ENCODE data around the gene ATP6AP1. TPM values are rescaled to one million over a fixed set of nuclear protein-coding genes. Genes with fewer than 3 reads are reported as not detected.
A peak's percentile ranks its signal among the peaks of the same experiment; 100 is the strongest.

ATP6AP1 gene
- total RNA-seq, 1 donor from 2014 or later: 50.1 TPM

DNA sequence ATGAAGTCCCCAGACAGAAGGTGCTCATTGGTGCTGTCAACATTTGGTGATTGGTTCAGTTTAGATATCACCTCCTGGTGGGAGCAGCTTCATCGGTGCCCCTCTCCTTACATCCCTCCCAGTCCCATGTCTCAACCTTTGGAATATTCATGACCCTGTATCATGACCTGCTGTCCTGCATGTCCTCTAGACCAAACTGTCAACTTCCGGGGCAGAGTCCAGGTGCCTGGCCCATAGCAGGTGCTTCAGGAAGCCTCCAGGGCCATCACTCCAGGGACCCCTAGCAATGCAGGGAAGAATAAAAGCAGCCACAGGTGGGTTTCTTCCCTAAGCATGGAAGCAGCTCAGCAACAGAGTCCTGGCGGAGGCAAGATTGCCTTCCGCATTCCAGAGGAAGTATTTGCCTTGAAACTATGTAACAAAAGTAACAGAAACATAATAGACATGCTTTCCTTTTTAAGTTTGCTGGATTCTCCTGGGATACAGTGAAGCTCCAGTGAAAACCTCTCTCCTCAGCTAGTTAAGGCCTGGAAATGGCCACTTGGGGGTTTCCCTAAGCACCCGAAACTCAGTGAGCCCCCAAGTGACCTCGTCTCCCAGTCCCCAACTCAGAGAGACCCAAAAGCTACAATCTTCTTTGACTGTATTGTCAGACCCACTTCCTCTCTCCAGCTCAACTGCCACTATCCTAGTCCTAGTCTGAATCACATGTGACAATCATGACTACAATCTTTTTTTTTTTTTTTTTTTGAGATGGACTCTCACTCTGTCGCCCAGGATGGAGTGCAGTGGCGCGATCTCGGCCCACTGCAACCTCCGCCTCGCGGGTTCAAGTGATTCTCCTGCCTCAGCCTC lies 1.3 kb upstream of the ATP6AP1 start:
- DNase-seq (ENCODE audit: low spot score in 2 of 2): no peak
- no peak for FAIRE-seq

GRCh38 chrX:154429711-154430110 lies 1.2 kb downstream of the ATP6AP1 start:
- no peak for DNase-seq (ENCODE audit: low spot score in 2 of 2)
- FAIRE-seq: no peak

DNA sequence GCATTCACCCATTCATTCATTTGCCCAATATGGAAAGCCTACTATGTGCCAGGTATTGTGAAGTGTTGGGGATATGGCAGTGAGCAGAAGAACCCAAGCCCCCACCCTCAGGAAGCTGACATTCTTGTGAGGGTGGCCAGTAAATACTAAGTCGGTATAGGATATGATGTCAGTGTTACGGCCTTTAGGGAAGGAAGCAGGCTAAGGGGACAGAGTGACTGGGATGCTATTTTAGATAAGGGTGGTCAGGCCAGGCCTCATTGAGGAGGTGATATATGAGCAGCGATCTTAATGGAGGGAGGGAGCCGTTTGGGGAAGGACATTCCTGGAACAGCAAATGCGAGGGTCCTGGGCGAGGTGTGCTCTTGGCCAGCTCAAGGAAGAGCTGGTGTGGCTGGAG lies 2.0 kb downstream of the ATP6AP1 start:
- no peak for DNase-seq (ENCODE audit: low spot score in 2 of 2)
- FAIRE-seq: no peak

GRCh38 chrX:154430916-154431315 lies 2.4 kb downstream of the ATP6AP1 start:
- no peak for FAIRE-seq
- no peak for DNase-seq (ENCODE audit: low spot score in 2 of 2)

DNA sequence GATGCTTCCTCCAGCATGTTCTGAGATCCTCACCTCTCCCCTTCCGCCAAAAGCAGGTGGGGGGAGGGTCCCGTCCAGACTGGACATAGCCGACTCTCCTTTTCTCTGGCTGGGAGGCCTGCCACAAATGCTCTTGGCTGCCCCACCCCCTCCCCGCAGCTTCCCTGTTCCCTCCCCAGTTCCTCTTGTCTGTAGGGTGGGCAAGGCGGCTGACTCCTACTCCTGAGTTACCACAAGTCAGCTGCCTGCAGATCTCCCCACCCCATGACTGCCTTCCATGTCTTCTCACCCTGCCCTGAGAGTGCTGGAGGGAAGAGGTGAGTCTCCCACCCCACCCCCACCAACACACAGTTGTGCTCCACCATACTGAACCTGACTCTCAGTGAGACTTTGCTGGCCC lies 2.9 kb downstream of the ATP6AP1 start:
- FAIRE-seq (no peak), DNase-seq (ENCODE audit: low spot score in 2 of 2) (no peak)

GRCh38 chrX:154432210-154432609 lies 3.7 kb downstream of the ATP6AP1 start:
- no peak for FAIRE-seq
- DNase-seq (ENCODE audit: low spot score in 2 of 2): no peak

- FAIRE-seq (no peak), DNase-seq (ENCODE audit: low spot score in 2 of 2) (no peak)
Measured at GRCh38 chrX:154433605-154434004, 5.1 kb downstream of the ATP6AP1 start.

DNA sequence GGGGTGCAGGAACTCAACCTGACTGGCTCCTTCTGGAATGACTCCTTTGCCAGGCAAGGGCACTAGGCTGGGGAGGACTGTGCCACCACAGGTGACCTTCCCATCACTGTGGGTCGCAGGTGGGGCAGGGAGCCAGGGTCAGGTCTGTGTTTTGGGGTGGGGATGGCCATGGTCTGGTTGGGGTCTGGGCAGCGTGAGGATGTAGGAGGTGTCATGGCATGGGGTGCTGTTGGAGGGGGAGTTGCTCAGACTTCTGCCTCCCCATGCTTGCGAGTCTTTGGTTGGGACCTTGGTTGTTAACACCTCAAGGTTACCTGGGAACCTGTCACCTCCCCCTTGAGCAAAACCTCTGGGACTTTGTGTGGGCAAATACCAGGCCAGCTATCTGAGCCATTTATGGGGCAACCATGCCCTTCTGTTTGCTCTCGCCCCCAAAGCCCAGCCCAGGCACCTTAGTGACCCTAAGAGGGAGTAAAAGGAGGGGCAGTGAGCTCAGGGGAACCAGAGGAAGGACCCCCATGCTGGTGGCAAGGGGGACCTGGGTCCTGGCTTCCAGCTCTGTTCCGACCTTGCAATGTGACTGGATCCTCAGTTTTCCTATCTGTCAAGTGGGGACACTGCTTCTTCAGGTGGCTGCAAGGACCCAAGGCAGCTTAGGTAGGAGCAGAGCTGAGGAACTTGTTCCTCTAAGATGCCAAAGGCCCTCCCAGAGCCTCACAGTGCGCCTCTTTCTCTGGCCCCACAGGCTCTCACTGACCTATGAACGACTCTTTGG lies 6.1 kb downstream of the ATP6AP1 start:
- FAIRE-seq (no peak), DNase-seq (ENCODE audit: low spot score in 2 of 2) (no peak)

DNA sequence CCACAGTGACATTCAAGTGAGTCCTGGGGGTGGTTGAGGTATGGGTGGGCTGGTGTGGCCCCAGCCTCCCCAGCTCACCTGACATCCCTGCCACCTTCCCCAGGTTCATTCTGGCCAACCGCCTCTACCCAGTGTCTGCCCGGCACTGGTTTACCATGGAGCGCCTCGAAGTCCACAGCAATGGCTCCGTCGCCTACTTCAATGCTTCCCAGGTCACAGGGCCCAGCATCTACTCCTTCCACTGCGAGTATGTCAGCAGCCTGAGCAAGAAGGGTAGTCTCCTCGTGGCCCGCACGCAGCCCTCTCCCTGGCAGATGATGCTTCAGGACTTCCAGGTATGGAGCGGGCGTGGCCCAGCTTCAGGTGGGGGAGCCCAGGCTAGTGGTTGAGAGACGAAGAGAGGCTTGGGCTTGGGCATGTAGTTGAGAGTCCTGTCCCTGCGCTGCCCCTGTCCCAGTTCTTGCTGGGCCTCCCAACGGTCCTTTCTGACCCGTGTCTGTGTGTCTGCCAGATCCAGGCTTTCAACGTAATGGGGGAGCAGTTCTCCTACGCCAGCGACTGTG lies 6.8 kb downstream of the ATP6AP1 start:
- no peak for DNase-seq (ENCODE audit: low spot score in 2 of 2)
- FAIRE-seq: no peak

DNA sequence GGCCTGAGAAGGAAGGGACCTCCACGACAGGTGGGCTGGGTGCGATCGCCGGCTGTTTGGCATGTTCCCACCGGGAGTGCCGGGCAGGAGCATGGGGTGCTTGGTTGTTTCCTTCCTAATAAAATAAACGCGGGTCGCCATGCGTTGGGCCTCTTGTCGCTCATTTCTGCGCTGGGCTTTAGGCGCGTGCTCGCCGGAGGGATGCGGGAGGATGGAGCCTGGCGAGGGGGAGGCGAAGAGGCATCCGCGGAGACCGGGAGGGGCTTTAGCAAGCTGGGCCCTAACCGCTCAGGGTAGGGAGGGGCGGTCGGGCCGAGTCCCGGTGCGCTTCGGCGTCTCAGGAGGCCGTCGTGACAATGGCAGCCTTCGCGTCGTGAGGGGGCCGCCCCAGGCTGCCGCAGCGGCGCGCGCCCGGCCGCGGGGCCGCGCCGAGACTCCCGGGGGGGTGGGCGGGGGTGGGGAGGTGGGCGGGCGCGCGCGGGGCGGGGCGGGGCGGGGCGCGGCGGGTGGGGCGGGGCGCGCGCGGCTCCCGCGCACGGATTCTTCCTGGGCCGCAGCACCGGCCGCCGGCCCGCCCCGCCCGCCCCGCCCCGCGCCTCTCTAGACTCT lies 8.0 kb downstream of the ATP6AP1 start:
- no peak for FAIRE-seq
- DNase-seq (ENCODE audit: low spot score in 2 of 2): peak; percentile 78 to 85

- peak; percentile 62 to 77 for DNase-seq (ENCODE audit: low spot score in 2 of 2)
- FAIRE-seq: no peak
Measured at GRCh38 chrX:154436983-154437752, 8.7 kb downstream of the ATP6AP1 start, which contains the start of gene GDI1. GDI1 (plus strand) TSS chrX:154437154; CDS start chrX:154437255, 101 bp downstream.

GRCh38 chrX:154437971-154438893 lies 9.8 kb downstream of the ATP6AP1 start:
- FAIRE-seq: no peak
- DNase-seq (ENCODE audit: low spot score in 2 of 2): no peak

DNA sequence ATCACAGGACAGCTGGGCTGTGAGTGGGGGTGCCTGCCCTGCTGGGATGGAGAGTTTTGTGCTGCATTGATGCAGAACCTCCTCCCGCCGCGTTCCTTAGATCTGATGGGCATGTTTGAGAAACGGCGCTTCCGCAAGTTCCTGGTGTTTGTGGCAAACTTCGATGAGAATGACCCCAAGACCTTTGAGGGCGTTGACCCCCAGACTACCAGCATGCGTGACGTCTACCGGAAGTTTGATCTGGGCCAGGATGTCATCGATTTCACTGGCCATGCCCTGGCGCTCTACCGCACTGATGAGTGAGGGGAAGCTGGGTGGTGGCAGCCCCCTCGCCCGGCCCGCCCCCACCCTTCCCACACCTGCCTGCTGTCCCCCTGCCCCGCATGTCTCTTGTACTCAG lies 11.4 kb downstream of the ATP6AP1 start:
- FAIRE-seq: no peak

GRCh38 chrX:154440623-154441357 lies 12.3 kb downstream of the ATP6AP1 start:
- DNase-seq (ENCODE audit: low spot score in 2 of 2) (no peak), FAIRE-seq (no peak)

More for the DNA sequence above, 11.4 kb downstream of the ATP6AP1 start:
- DNase-seq (ENCODE audit: low spot score in 2 of 2): no peak

DNA sequence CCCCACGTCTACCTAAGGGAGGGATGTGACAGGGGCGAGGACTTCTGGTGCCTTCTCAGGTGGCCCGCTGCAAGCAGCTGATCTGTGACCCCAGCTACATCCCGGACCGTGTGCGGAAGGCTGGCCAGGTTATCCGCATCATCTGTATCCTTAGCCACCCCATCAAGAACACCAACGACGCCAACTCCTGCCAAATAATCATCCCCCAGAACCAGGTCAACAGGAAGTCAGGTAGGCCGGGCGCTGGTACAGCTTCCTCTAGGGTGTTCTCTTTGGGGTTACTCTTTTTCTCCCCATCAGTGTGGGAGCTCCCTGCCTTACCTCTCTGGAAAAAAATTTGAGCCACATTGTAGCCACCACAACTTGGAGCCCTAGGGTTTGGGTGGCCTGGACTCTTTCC lies 13.1 kb downstream of the ATP6AP1 start:
- DNase-seq (ENCODE audit: low spot score in 2 of 2) (no peak), FAIRE-seq (no peak)

DNA sequence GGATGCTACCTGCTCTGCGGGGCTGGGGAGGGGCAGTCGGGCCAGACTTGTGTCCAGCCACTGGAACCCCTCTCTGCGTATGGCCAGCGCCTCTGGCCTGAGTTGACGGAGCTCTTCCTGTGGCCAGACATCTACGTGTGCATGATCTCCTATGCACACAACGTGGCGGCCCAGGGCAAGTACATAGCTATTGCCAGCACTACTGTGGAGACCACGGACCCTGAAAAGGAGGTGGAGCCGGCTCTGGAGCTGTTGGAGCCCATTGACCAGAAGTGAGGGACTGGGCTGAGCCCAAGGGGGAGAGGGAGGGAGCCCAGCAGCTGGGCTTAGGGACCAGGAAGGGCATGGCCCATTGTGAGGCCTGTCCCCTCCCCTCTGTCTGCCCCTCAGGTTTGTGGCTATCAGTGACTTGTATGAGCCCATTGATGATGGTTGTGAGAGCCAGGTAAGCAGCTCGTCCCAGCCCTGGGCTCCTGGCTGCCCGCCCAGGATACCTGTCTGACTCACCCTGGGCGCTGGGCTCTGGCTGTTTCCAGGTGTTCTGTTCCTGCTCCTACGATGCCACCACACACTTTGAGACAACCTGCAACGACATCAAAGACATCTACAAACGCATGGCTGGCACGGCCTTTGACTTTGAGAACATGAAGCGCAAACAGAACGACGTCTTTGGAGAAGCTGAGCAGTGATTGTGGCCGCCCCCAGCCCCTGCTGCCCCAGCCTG lies 13.7 kb downstream of the ATP6AP1 start:
- FAIRE-seq: no peak
- no peak for DNase-seq (ENCODE audit: low spot score in 2 of 2)

- DNase-seq (ENCODE audit: low spot score in 2 of 2) (no peak), FAIRE-seq (no peak)
Measured at GRCh38 chrX:154443479-154443910, 15.0 kb downstream of the ATP6AP1 start.

All from frontal cortex (tissue), 4 donors.